Regular cardiac myocyte (primary cell): ENCODE measurements around the gene GRN. TPM values are rescaled to one million over a fixed set of nuclear protein-coding genes. Genes with fewer than 3 reads are reported as not detected.

ENCODE experiments used
- total RNA-seq: library from RNA; depleted of rRNA; stranded (reverse); fragments of >200 nt; gene quantifications from 2 replicates; pipeline ENCODE4 v1.2.3, GENCODE V29; 2014

GRN gene
- 97.6 and 303 TPM in 2 replicates for total RNA-seq

GRCh38 chr17:44344939-44345453 lies at the start of gene GRN:
TSS of gene GRN (plus strand) at chr17:44345302. CDS start at chr17:44349165, 3,863 bp downstream.

GRCh38 chr17:44308320-44308818 lies 36.7 kb upstream of the GRN start, which contains the start of gene RUNDC3A:
TSS of gene RUNDC3A (plus strand) at chr17:44308601. CDS start at chr17:44308833, 232 bp downstream.

GRCh38 chr17:44324571-44325275 lies 20.4 kb upstream of the GRN start, which contains the start of gene SLC25A39:
TSS of gene SLC25A39 (minus strand) at chr17:44324823. CDS start at chr17:44323562, 1,261 bp downstream.

GRCh38 chr17:44363613-44364159 lies 18.6 kb downstream of the GRN start, which contains the start of gene FAM171A2:
TSS of gene FAM171A2 (minus strand) at chr17:44363853. CDS start at chr17:44363714, 139 bp downstream.

GRCh38 chr17:44389281-44389680 lies 44.2 kb downstream of the GRN start, which contains the start of gene ITGA2B:
TSS of gene ITGA2B (minus strand) at chr17:44389649. CDS start at chr17:44389473, 176 bp downstream.

Other genes with a start within 250 kb of the GRN start
- gene HDAC5, start 221.7 kb upstream of the GRN start, total RNA-seq: 24.2 and 56.7 TPM in 2 replicates
- gene HROB, start 203.4 kb upstream of the GRN start, total RNA-seq: 1.1 and 3.6 TPM in 2 replicates
- under 0.01 TPM in 2 replicates for gene ASB16, start 174.6 kb upstream of the GRN start, total RNA-seq
- gene TMUB2, start 158.3 kb upstream of the GRN start, total RNA-seq: 25.5 and 28.8 TPM in 2 replicates
- gene ATXN7L3, start 145.4 kb upstream of the GRN start, total RNA-seq: 32.1 and 40.5 TPM in 2 replicates
- 31.3 and 58.1 TPM in 2 replicates for gene UBTF, start 125.6 kb upstream of the GRN start, total RNA-seq
- gene SLC4A1, start 77.2 kb upstream of the GRN start, total RNA-seq: not detected in 2 replicates
- 0.56 TPM in 1 of 2 replicates, not detected in the other for gene RUNDC3A, start 36.7 kb upstream of the GRN start, total RNA-seq
- gene SLC25A39, start 20.5 kb upstream of the GRN start, total RNA-seq: 61.2 and 83.4 TPM in 2 replicates
- gene FAM171A2, start 18.6 kb downstream of the GRN start, total RNA-seq: 1.5 and 4.8 TPM in 2 replicates
- gene ITGA2B, start 44.3 kb downstream of the GRN start, total RNA-seq: 0.56 TPM in 1 of 2 replicates, not detected in the other
- 9.8 and 13.8 TPM in 2 replicates for gene GPATCH8, start 158.1 kb downstream of the GRN start, total RNA-seq
- 14.8 and 17.8 TPM in 2 replicates for gene FZD2, start 212.2 kb downstream of the GRN start, total RNA-seq